GM18498 (cell line): ENCODE results near the gene AHCYL1.

Experiments
- ATAC-seq: cut with Tn5 transposase; IDR thresholded peaks from one replicate; pipeline ENCODE4 v1.9.1; 2021; ENCODE audit warnings: mild to moderate bottlenecking, moderate library complexity; ENCODE audit not compliant: unreplicated experiment

Gene AHCYL1

DNA sequence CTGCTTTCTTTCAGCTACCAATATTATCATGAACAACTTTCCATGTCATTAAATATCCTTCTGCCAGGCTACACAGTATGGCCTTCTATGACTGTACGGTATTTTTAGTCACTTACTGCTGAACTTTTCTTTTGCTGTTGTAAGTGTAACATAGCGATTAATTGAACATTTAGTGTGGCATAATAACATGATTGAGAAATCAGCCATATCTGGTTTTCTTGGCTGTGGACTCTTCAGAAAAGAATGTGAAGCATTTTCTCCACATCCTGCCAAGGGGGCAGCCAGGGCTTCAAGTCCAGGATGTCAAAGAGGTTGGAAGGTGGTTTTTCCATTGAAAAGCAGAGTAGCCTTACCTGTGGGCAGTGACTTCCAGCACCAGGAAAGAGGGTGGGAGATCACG, 8.8 kb upstream of the AHCYL1 start:
- no peak for ATAC-seq

- no peak for ATAC-seq
Observed at GRCh38 chr1:109976762-109977161, 7.8 kb upstream of the AHCYL1 start.

- ATAC-seq = no peak
Observed at GRCh38 chr1:109977225-109977624, 7.3 kb upstream of the AHCYL1 start.

DNA sequence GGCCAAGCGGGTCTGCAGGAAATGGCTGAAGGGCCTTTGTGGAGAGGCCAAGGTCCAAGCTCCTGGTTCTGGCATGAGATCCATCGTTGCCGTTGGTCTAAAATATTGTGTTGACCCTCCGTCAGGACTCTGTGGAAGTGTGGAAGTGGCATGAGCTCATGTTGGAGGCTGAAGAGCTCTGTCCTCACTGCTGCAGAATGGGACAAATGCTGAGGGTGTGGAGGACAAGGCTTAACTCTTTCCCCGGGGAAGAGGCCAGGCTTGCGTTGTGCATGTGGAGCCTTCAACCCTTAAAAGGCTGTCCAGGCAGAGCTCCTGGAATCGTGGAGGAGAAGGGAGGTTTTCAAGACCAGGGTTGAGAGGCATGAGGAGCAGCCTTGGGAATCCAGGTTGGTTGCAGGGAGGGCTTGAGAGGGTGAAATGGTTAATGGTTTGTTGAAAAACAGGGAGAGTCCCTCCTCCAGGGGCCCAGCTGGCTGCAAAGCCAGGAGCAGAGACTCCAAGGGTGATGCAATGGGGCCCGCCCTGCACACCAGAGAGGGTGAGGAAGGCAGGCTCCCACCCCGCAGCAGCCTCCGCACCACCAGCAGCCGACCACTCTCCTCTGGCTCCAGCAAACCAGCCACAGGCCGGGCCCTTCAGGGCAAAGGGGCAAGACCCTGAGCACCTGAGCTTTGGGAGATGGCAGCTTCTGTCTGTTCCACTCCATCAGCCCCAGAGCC, 6.7 kb upstream of the AHCYL1 start:
- no peak for ATAC-seq

GRCh38 chr1:109978761-109979488, 5.6 kb upstream of the AHCYL1 start:
- no peak for ATAC-seq

DNA sequence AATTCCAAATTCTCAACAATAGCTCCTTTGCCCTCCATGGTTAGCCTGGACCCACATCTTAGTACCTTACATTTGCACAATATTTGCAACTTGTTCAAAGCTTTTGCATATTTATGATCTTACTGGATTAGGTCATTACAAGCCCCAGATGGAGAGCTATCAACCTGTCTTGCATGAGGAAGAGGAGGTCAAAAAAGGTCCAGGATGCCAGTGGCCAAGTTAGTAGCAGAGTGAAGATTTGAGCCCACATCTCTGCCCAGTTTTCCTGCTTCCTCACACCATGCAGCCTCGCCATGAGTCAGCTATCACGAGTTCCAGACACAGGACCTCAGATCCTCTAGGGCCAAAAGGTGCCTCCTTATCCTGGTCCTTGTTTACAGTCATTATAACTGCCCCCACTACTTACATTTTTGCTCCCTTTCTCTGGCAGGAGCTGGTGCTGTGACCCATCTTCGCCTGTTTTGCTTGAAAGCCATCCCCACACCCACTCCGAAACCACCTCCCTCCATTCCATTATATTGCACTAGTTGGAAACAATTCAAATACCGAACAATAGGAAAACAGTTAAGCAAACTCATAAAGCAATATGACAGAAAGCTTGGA, 5.0 kb upstream of the AHCYL1 start:
- no peak for ATAC-seq

DNA sequence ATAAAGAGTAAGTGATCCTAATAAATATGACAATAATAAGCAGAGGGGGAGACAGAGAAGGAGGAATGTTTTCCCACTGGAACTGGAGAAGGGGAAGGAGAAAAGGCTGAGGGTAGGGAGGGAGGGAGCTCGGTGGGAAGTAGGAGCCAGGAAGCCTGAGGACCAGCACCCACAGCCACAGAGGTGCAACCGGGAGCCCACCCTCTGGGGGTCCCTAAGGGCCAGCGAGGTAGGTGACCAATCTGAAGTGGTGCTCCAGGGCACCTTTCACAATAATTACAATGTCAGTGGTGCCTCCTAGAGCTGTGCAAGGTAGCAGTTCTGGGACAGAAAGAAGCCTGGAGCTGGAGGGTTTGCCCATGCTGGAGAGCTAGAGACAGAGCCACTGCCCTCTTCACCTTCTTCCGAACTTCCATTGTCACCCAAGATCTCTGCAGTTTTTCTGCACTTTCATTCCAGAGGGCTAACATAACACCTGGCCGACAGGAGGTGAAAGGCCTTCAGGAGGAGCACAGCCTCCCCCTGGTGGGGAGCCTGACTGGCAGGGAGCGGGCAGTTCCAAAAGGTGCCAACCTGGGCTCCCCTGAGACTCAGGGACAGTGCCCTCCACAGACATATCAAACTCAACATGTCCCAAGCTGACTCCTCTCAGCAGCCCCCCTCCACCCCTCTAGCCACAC, 4.1 kb upstream of the AHCYL1 start:
- no peak for ATAC-seq

DNA sequence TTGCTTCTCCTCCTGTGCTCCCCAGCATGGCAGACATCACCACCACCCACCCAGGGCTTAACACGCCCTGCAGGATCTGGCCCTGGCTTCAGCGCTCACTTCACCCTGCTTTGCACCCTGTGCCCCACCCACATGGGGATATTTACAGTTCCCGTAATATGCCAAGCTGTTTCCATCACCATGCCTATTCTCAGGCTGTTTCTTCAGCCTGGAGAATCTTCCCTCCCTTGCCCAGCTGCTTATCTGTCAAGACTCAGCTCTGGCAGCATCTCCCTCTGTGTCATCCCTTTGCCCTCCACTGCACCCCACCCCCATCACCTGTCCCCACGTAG, 3.6 kb upstream of the AHCYL1 start:
- ATAC-seq = no peak

DNA sequence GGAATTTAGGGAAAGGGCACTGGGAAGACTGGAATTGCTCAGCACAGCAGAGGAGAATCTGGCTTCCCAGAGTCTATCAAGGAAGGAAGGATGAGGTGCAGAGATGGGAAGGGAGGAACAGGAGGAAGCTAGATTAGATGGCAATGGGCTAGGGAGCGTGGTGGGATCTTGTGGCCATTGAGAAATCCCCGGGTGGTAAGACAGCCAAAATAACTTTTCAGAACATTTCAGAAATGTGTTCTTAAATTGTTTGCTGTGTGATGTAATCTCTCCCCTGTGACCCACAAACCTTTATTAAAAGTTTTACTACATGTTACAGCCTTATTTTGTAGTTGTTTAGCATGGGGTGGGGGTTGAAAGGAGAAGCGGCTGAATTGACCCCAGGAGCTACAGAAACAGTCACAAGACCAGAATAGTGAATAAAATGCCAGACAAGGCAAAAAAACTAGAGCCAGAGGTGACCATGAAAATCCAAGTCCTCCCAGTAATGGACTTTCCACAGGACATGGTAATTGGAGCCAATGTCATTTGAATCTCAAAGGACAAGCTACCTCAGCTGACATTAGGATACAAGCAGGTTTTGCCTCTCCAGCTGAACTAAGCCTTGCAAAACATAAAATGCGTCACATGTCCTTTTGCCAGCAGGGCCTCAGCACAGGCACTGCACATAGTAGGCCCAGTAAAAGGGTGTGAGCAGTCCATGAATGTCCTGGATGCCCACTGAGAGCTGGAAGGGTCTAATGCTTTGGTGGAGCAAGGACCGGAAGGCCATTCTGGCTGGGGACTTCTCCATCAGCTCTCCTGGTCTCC, 980 bp upstream of the AHCYL1 start:
- no peak for ATAC-seq

- ATAC-seq = no peak
Observed at GRCh38 chr1:109984190-109984455, 442 bp upstream of the AHCYL1 start.

DNA sequence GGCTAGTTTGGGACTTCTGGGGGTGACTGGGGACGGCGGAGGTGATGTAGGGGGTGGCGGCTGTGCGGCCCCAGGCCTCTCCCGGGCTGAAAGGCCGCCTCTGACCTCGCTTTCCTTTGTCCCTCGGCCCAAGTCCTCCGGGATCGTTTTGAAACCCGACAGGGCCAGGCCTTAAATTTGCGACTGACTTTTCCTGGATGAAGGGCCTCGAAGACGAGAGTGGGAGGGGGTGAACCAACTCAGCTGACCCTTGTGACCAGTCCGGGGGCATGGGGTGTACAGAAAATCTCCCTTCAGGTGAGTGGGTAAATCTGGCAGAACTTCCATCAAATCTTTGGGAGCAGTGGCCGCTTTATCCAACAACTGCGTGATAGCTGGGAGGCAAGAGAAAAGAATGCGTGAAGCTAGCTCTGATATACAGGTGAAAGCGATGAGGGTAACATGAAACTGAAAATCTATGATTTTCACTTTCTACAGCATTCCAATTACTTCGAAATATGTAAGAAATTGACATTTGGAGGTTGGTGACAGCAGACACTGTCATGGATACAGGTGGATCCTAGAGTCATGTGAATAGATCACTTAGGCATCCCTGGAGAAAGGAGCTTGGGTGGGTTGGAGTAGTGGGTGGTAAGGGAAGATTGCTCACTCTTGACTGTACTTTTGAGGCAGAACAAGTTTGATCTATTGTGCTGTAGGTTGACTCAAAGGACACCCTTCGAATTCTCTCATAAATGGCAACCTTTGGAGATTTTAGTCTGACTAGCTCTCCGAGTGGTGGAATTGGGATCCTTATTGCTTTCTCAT, 885 bp downstream of the AHCYL1 start:
- ATAC-seq = no peak

DNA sequence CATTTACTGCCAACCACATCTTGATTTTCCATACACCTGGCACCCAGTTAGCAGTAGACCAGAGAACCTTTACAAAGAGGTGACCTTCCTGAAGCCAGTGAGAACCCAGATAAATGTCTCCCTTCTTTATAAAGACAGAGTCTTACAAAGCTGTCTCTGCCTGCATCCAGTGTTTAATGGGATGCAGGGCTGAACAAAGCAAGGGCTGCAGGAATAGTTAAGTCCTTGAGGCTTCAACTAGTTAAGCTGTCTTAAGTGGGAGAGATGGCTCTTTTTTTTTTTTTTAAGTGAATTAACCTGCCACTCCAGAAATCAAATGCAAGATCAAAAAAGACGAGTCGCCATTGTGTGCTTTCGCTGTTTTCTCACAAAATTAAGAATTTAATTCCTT, 1.5 kb downstream of the AHCYL1 start:
- no peak for ATAC-seq

DNA sequence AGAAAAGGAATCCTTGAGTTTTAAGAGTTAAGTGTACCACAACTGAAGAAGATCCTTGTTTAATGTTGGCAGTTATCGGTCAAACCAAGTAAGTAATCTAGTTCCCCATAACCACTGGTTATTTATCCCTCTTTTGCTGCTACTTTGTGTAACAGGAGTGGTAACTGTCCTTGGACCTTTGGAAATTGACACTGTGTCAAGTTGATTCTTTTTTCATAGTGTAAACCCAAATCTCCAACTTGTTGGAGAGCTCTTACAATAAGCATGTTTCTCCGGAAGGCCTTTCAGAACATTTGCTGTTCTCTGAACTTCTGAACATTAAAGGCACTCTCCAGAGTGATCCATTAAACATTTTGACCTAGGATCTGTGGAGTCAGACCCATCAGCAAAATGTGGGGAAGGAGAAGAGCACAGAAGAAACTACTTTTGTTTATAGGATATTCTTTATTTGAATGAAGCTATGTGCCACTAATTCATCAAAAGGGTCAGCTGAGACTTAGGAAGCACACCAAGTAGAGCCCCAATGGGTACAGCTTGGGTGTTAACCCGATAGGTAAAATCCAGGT, 3.9 kb downstream of the AHCYL1 start:
- ATAC-seq = no peak

- ATAC-seq = no peak
Observed at GRCh38 chr1:109989506-109990301, 5.1 kb downstream of the AHCYL1 start.

DNA sequence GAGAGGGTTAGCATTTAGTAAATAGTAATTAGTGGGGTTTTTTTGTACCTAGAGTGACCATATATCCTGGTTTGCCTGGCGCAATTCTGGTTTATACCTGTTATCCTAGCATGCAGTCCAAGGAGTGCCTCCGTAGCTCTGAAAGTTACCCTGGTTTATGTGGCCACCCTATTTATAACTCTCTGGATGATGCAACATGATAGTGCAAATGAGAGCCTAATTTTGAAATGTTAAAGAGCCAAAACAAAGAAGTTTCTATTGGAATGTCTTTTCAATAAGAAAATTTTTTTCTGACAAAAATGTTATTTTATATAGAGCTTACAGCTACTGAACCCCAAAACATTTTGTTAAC, 5.7 kb downstream of the AHCYL1 start:
- ATAC-seq = no peak

- ATAC-seq = no peak
Observed at GRCh38 chr1:109991400-109991925, 6.9 kb downstream of the AHCYL1 start.

GRCh38 chr1:109993885-109994284, 9.3 kb downstream of the AHCYL1 start:
- ATAC-seq = no peak

GRCh38 chr1:109994654-109995053, 10.1 kb downstream of the AHCYL1 start:
- no peak for ATAC-seq

DNA sequence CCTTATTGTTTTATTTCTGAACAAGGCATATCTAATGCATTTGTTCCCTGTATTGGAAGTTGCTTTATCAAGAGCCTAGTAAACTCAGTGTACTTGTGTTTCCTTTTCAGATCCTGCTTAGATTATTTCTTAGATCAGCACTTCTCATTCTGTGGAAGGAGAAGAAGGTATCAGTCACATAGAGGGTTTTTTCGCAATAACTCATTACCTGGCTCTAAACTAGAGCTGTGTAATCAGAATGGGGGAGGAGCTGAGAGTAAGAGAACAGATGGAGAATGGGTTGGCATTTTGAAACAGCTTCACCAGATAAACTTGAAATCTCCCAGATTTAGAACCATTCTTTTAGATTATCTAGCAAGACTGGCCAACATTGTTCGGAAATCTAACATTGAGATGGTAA, 11.0 kb downstream of the AHCYL1 start:
- no peak for ATAC-seq
